Mesodermal cell (in vitro differentiated cells): ENCODE measurements around the gene NCAN. TPM values are rescaled to one million over a fixed set of nuclear protein-coding genes. Genes with fewer than 3 reads are reported as not detected.
"Not testable (repeated sequence)": the region's sequence is repeated elsewhere in the genome, so short reads cannot be mapped to it uniquely, and the experiment has no call there.

Experiments
- H3K27ac ChIP-seq: 2 replicates; pipeline ENCODE4 v1.7.0; 2013; ENCODE audit warnings: mild to moderate bottlenecking, low read depth, low read length, moderate library complexity; ENCODE audit not compliant: severe bottlenecking
- H3K36me3 ChIP-seq: 2 replicates; pipeline ENCODE4 v1.7.1; 2013; ENCODE audit warnings: mild to moderate bottlenecking, low read length, moderate library complexity; ENCODE audit not compliant: control insufficient read depth, insufficient read depth
- H3K4me1 ChIP-seq: one replicate; pipeline ENCODE4 v1.7.1; 2013; ENCODE audit warnings: mild to moderate bottlenecking, low read length; ENCODE audit not compliant: insufficient read depth, control insufficient read depth, poor library complexity, severe bottlenecking
- H3K4me3 ChIP-seq: 2 replicates; pipeline ENCODE4 v1.7.0; 2013; ENCODE audit warnings: low read length, control low read depth, mild to moderate bottlenecking; ENCODE audit not compliant: insufficient read depth, poor library complexity, severe bottlenecking; ENCODE audit errors: extremely low read depth
- H3K9me3 ChIP-seq: 2 replicates; pipeline ENCODE4 v1.7.1; 2013; ENCODE audit warnings: mild to moderate bottlenecking, low read length, moderate library complexity; ENCODE audit not compliant: control insufficient read depth
- WGBS, 2 experiments: methylation state at CpG; one replicate each; pipeline ENCODE4 v1.1.5; 2013; ENCODE audit warnings: missing lambda C conversion rate in 2 of 2; ENCODE audit not compliant: insufficient coverage in 2 of 2; 5-methylcytosine and 5-hydroxymethylcytosine counted together
- polyA plus RNA-seq, 2 experiments: library from polyadenylated mRNA; stranded (reverse); fragments of 50-300 nt; gene quantifications; one replicate each; pipeline ENCODE4 v1.2.3, GENCODE V29; 2013

NCAN gene
- 1.3 TPM for polyA plus RNA-seq (2013, experiment 1 of 2)
- polyA plus RNA-seq (2013, experiment 2 of 2), result 0.81 TPM

DNA sequence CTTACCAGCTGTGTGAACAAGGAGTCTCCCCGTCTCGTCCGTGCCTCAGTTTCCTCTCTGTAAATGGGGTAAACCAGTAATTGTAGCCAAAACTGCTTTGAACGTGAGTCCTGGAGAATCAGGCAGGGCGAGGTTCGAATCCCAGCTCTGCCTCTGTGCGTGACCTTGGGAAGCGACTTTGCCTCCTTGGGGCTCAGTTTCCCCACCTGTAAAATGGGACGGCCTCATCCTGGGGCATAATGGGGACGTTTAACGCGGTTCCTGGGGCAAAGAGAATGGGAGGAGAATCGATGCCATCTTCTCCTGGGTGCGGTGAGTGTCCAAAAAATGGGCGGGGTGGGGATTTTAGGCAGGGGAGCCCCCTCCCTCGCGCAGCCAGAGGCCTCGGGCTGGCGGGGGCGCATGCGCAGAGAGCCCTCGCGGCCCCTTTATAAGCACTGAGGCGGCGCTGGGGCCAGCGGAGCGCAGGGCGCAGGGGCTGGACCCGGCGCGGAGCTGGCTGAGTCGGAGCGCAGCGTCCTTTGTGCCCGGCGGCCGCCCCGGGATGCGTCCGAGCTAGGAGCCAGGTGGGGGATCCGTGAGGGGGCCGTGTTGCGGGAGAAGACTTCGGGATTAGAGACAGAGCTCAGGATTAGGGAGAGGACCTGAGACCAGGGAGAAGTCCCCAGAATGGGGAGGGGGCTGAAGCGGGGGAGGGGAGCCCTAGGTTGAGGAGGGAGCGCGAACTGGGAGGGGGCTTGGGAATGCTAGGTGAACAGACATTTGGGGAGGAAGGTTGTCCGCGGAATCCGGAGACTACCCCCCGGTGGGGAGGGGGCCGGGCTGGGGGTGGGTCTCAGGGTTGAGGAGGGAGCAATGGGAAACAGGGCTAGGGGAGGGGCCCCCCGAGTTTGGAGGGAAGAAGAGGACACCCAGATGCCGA, at the start of gene NCAN:
Gene NCAN, plus strand, starts transcription at position 460 of the 922 bp plus-strand sequence. CDS start 4,996 bp downstream, outside the sequence.
- Histone ChIP-seq H3K27ac (no peak within 1 kb of the TSS), H3K36me3 (no peaks in the 10 kb centered on the region), H3K9me3 (no peaks in the 10 kb centered on the region), H3K4me1 (no peaks in the 10 kb centered on the region), H3K4me3 (no peak within 1 kb of the TSS)
- 8 to 10% methylated on average over 39 to 45 of the region's 54 CpGs for WGBS, 2 experiments

DNA sequence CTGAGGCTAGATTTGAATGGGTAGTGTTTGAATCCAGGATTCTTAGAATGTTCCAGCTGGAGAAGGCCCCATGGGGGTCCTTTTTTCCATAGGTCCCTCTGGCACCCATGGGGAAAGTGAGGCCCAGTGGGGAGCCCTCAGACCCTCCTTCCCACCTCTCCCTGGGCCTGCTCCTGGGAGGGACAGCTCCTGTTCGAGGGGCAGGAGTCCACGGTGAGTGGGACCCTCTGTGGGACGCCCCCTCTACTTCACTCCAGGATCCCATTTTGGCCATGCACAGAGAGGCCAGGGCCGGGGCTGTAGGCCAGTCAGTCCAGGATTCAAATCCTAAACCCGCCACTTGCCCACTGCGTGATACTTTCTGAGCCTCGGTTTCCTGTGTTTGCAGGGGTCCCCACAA, 49.3 kb upstream of the NCAN start:
- H3K27ac ChIP-seq, result no peak overlapping the region

DNA sequence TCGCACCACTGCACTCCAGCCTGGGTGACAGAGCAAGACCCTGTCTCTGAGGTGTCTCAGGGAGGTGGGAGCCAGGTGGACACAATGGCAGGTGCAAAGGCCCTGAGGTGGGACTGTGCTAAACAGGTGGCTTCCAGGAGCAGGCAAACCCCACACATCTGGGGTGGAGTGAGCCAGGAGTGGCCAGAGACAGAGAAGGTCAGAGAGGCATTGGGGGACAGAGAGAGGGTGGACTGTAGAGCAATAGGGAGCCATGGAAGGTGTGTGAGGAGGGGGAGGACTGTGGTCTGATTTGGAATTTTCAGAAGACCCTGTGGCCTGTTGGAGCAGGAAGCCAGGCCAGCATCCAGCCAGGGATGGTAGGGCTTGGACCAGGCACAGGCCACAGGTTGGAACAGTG, 46.4 kb upstream of the NCAN start:
- Histone ChIP-seq H3K4me1 (no peaks in the 10 kb centered on the region), H3K27ac (no peak overlapping the region), H3K36me3 (no peaks in the 10 kb centered on the region), H3K4me3 (no peak overlapping the region), H3K9me3 (no peaks in the 10 kb centered on the region)
- WGBS, 2 experiments, result 100% methylated on average over 1 of the region's 1 CpG

More for the DNA sequence above, 49.3 kb upstream of the NCAN start:
- 92 to 93% methylated on average over 7 of the region's 7 CpGs for WGBS, 2 experiments
- H3K36me3 ChIP-seq, result no peaks in the 10 kb centered on the region
- H3K9me3 ChIP-seq, result no peaks in the 10 kb centered on the region
- no peaks in the 10 kb centered on the region for H3K4me1 ChIP-seq
- no peak overlapping the region for H3K4me3 ChIP-seq

DNA sequence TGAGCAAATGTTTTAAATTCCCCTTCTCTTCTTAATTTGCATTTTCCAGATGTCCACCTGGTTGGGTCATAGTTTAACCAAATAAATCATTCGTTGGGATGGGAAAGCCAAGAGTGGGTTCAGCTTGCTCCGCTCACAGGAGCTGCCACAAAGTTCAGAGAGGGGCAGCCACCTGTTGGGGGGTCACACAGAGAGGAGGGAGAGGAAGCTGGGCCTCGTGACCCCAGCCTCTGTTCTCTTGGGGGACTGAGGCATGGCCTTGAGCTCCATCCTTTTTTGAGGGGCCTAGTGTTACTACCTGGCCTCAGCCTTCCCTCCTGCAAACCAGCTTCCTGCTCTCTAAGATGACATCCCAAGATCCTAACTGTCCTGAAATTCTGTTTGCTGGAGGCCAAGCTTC, 44.1 kb upstream of the NCAN start:
- Histone ChIP-seq H3K9me3 (no peaks in the 10 kb centered on the region), H3K4me1 (peaks cover 7% of the 10 kb centered on the region), H3K27ac (no peak overlapping the region), H3K36me3 (no peaks in the 10 kb centered on the region), H3K4me3 (no peak overlapping the region)
- 86 to 100% methylated on average over 1 to 2 of the region's 3 CpGs for WGBS, 2 experiments

DNA sequence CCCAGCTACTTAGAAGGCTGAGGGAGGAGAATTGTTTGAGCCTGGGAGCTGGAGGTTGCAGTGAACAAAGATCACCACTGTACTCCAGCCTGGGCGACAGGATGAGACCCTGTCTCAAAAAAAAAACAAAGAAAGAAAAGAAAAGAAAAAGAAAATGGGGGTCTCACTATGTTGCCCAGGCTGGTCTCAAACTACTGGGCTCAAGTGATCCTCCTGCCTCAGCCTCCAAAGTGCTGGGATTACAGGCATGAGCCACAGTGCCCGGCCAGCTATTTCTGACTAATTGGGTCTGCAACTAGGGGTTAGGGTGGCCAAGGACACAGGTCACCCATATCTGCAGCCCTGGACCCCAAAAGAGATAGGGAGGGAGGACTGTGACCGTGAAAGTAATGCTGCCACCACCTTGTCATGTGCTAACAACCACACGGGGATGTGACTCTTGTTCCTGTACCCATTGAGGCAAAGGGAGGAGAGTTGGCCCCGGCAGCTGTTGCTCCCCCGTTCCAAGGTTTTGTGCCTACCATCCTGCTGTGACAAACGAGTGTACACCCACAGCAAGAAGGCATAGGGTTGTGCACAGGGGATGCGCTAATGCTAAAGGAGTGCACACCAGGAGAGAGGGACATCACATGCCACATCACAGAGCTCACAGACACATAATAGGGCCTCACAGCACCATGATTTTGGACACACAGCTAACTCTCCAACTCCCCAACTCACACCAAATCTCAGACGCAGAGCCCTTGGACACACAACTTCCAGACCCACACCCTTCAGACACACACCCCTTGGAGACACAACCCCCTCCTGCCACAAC, 42.3 kb upstream of the NCAN start:
- H3K4me1 ChIP-seq, result peaks cover 7% of the 10 kb centered on the region
- no peaks in the 10 kb centered on the region for H3K36me3 ChIP-seq
- H3K4me3 ChIP-seq, result no peak overlapping the region
- H3K9me3 ChIP-seq, result no peaks in the 10 kb centered on the region
- 73 to 78% methylated on average over 9 of the region's 9 CpGs for WGBS, 2 experiments
- no peak overlapping the region for H3K27ac ChIP-seq

DNA sequence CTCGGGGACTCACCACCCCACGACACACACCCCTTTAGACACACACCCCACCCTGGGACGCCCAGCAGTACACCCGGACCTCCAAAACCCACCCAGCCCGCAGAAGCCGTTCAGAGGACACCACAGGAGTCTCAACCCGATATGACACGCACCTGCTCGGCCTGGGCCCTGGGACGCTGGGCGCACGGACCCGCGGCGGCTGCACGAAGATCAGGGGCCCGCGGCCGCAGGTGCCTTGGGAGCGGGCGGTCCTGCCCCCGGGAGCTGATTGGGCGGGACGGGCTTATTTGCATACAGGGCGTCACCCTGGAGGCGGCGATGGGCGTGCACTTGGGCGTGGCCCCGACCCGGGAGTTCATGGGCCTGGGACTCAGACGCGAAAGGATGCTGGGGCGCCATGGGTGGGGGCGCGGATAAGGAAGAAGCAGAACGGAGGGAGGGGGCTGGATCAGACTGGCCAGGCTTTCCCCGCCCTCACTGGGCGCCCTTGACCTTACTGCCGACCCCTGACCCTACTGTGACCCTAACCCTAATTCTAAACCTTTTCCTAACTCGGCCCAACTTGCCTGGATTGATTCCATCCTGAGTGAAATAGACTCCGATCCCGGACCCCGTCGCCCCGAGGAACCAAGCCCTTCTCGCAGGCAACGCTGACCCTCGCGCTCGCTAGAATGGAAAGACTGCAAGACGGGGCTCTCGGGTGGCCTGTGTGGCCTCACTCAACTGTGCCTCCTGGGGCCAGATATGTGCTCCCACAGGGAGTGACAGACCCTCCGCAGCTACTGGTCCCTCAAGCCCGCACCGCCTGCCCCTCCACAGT, 41.5 kb upstream of the NCAN start, which contains the start of gene MEF2B:
Gene MEF2B, minus strand, starts transcription at position 211 of the 820 bp plus-strand sequence. CDS start 19,528 bp downstream, outside the sequence.
- Histone ChIP-seq H3K9me3 (no peaks in the 10 kb centered on the region), H3K4me3 (no peak within 1 kb of the TSS), H3K4me1 (peaks cover 7% of the 10 kb centered on the region), H3K27ac (no peak within 1 kb of the TSS), H3K36me3 (no peaks in the 10 kb centered on the region)
- WGBS, 2 experiments, result 21 to 24% methylated on average over 44 to 47 of the region's 56 CpGs

DNA sequence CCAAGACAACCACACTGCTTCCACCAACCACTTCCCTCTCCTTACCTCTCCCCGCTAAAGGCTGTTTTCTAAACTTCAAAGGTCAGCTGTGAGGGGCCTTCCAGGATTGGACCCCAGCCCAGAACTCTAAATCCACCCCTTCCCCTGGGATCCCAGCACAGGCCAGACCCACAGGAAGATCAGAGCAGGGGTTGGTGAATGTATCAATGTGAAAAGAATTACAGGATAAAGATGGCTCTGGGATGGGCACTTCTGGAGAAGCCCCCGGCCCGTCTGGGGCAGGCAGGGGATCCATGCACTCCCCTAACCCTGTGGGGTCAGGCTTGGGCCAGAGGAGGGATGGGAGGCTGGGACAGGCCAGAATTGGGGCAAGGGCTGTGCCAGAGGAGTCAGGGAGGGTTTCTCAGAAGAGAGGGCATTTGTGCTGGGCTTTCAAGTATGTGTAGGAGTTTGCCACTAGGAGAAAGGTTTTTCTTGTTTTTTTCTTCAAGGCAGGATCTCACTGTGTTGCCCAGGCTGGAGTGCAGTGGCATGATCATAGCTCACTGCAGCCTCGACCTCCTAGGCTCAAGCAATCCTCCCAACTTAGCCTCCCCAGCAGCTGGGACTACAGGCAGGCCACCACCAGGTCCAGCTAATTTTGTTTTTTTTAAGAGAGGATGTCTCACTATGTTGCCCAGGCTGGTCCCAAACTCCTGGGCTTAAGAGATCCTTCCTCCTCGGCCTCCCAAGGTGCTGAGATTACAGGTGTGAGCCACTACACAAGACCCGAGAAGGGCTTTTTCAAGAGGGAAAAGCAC, 40.7 kb upstream of the NCAN start:
- H3K27ac ChIP-seq, result no peak overlapping the region
- no peaks in the 10 kb centered on the region for H3K9me3 ChIP-seq
- 85 to 96% methylated on average over 4 to 5 of the region's 6 CpGs for WGBS, 2 experiments
- no peak overlapping the region for H3K4me3 ChIP-seq
- H3K4me1 ChIP-seq, result peaks cover 7% of the 10 kb centered on the region
- H3K36me3 ChIP-seq, result no peaks in the 10 kb centered on the region

DNA sequence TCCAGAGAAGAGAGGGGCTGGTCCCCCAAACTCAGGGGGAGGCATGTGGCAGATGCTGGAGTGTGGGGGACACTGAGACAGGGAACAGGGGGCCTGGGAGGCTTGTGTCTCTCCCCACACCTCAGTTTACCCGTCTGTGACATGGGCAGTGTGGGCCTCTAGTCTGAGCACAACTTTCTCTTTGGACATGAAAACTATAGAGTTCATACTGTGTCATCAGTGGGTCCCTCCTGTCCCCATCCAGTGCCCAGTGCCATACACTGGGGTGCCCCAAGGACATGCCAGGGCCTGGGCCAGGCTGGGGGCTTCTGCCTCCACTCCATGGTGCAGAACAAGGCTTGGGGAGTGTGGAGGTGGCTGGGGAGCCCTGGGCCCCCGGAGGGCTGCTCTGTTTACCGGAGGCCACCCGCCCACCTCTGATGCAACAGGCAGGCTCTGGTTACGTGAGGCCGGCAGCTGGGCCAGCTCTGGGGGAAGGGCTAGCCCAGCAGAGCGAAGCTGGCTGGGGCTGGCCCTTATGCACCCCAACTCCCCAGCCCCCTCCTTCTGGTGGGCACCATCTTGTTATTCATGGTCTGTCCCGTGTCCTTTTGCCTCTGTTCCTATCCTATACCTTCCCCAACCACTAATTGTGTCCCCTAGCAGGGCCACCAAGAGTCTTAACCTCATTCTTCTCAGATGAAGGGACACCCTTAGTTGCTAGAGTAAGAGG, 39.8 kb upstream of the NCAN start:
- Histone ChIP-seq H3K9me3 (no peaks in the 10 kb centered on the region), H3K36me3 (no peaks in the 10 kb centered on the region), H3K4me3 (no peak overlapping the region), H3K27ac (no peak overlapping the region), H3K4me1 (peaks cover 7% of the 10 kb centered on the region)
- 71 to 81% methylated on average over 5 to 8 of the region's 8 CpGs for WGBS, 2 experiments

DNA sequence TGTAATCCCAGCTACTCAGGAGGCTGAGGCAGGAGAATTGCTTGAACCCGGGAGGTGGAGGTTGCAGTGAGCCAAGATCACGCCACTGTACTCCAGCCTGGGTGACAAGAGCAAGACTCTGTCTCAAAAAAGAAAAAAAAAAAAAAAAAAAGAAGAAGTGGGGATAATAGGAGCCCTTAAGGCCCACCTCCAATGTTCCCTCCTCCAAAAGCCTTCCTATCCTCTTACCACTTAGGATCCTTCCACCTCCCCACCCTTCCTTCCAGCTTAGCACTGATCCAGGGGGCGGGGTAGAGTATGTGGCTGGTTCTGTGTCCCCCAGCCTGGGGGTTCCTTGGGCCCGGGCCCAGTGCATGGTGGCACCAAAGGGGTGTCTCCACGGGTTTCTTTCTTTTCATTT, 38.5 kb upstream of the NCAN start:
- H3K4me1 ChIP-seq, H3K36me3 ChIP-seq: not testable (repeated sequence)

More for the DNA sequence above, 38.5 kb upstream of the NCAN start:
- not testable (repeated sequence) for H3K4me3 ChIP-seq, H3K27ac ChIP-seq, H3K9me3 ChIP-seq
- whole genome bisulfite sequencing, 2 experiments, result 91 to 96% methylated on average over 1 to 3 of the region's 5 CpGs
